Uterus (tissue), 4 donors: ENCODE data around the gene DGKI. TPM values are rescaled to one million over a fixed set of nuclear protein-coding genes. Genes with fewer than 3 reads are reported as not detected.

Experiments used
- DNase-seq, 2 donors: peaks; one replicate each; pipeline ENCODE4 v3.0.0-alpha.2; 2019 to 2020
- H3K27ac ChIP-seq, 2 donors: fragments of 200-600 bp; sonication (generic); 1 replicate in 1 of 2; 2 replicates in 1 of 2; pipeline ENCODE4 v1.5.1; 2016 to 2018
- H3K27me3 ChIP-seq, 2 donors: fragments of 200-600 bp; sonication (generic); one replicate each; pipeline ENCODE4 v1.5.1; 2018 to 2019; ENCODE audit warnings: control low read depth in 1 of 2
- H3K36me3 ChIP-seq, 2 donors: fragments of 200-600 bp; sonication (generic); one replicate each; pipeline ENCODE4 v1.5.1; 2019; ENCODE audit warnings: control low read depth in 1 of 2
- H3K4me1 ChIP-seq, 2 donors: fragments of 200-600 bp; sonication (generic); one replicate each; pipeline ENCODE4 v1.5.1; 2018 to 2019; ENCODE audit warnings: control low read depth in 1 of 2
- H3K4me3 ChIP-seq, 2 donors: fragments of 200-600 bp; sonication (generic); 1 replicate in 1 of 2; 2 replicates in 1 of 2; pipeline ENCODE4 v1.5.1; 2018 to 2019; ENCODE audit warnings: mild to moderate bottlenecking in 1 of 2
- H3K9me3 ChIP-seq, 2 donors: fragments of 200-600 bp; sonication (generic); one replicate each; pipeline ENCODE4 v1.5.1; 2019; ENCODE audit warnings: control low read depth in 1 of 2
- POLR2A ChIP-seq, 2 donors: fragments of 450-650 bp; IDR thresholded peaks; one replicate each; pipeline ENCODE4 v1.6.1; 2016; ENCODE audit warnings: antibody characterized with exemption in 2 of 2, mild to moderate bottlenecking in 1 of 2, moderate library complexity in 1 of 2
- intact Hi-C: fragments of 100-400 bp; cut with DNase I; formaldehyde crosslinking; loops from one replicate; pipeline ENCODE4 v1.15.1; 2023; ENCODE audit warnings: low total_unique reads
- total RNA-seq, 4 donors: library from RNA; depleted of rRNA in 3 of 4; stranded (reverse); fragments of >200 nt in 3 of 4; gene quantifications; one replicate each; pipeline versions ENCODE4 v1.1.0 to v1.2.4, GENCODE V29; 2014 to 2023
- TF ChIP-seq, protein P1 (sequence below), 4 experiments: fragments of 200-600 bp in 2 of 4; fragments of 450-650 bp in 2 of 4; sonication (generic) in 2 of 4; IDR thresholded peaks; one replicate each; pipeline ENCODE4 v1.5.1; 2016 to 2019; ENCODE audit warnings: antibody characterized with exemption in 4 of 4, mild to moderate bottlenecking in 2 of 4, moderate library complexity in 1 of 4
- donor health status: DM: yes; HTN: yes; CAD: no.

The DGKI gene
- total RNA-seq, 4 donors from 2014 or later = 1.0 to 8.5 (median 4.1) TPM

DNA sequence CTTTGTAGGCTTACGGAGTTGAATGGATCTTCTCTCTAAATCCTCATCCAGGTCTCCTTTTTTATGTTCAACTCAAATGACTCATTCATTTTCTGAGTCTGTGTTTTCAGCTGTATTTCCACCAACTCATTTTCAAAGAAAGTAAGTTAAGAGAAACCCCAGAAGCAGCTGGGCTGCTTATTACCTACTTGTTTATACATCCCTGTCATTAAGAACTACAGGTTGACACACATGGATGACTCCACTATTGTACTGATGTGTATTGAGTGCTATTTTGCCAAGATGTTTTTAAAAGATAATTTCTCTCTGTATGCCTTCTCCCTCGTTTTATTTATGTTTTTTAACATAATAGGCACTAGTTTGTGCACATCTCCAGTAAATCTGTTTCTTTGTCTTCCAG lies 41.9 kb downstream of the DGKI start:
- no peaks in the 10 kb centered on the region for H3K27me3 ChIP-seq
- H3K4me1 ChIP-seq = no peaks in the 10 kb centered on the region
- intact Hi-C loops = no loop called here
- no peak for DNase-seq
- H3K36me3 ChIP-seq = no peaks in the 10 kb centered on the region
- no peaks in the 10 kb centered on the region for H3K9me3 ChIP-seq
- no peak overlapping the region for H3K27ac ChIP-seq
- H3K4me3 ChIP-seq = no peak overlapping the region
- TF ChIP-seq, protein P1, sequence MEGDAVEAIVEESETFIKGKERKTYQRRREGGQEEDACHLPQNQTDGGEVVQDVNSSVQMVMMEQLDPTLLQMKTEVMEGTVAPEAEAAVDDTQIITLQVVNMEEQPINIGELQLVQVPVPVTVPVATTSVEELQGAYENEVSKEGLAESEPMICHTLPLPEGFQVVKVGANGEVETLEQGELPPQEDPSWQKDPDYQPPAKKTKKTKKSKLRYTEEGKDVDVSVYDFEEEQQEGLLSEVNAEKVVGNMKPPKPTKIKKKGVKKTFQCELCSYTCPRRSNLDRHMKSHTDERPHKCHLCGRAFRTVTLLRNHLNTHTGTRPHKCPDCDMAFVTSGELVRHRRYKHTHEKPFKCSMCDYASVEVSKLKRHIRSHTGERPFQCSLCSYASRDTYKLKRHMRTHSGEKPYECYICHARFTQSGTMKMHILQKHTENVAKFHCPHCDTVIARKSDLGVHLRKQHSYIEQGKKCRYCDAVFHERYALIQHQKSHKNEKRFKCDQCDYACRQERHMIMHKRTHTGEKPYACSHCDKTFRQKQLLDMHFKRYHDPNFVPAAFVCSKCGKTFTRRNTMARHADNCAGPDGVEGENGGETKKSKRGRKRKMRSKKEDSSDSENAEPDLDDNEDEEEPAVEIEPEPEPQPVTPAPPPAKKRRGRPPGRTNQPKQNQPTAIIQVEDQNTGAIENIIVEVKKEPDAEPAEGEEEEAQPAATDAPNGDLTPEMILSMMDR (IDR thresholded peaks at IDR 0.05) = no peak
- TF ChIP-seq POLR2A (IDR thresholded peaks at IDR 0.05) = no peak

- no peak for DNase-seq
- Histone ChIP-seq H3K4me1 (no peaks in the 10 kb centered on the region), H3K36me3 (no peaks in the 10 kb centered on the region), H3K27ac (no peak overlapping the region), H3K27me3 (no peaks in the 10 kb centered on the region), H3K9me3 (no peaks in the 10 kb centered on the region), H3K4me3 (no peak overlapping the region)
- TF ChIP-seq, protein P1 (IDR thresholded peaks at IDR 0.05) = no peak
- TF ChIP-seq POLR2A (IDR thresholded peaks at IDR 0.05) = no peak
- intact Hi-C loops = no loop called here
Measured at GRCh38 chr7:137801491-137801890, 45.3 kb downstream of the DGKI start.

DNA sequence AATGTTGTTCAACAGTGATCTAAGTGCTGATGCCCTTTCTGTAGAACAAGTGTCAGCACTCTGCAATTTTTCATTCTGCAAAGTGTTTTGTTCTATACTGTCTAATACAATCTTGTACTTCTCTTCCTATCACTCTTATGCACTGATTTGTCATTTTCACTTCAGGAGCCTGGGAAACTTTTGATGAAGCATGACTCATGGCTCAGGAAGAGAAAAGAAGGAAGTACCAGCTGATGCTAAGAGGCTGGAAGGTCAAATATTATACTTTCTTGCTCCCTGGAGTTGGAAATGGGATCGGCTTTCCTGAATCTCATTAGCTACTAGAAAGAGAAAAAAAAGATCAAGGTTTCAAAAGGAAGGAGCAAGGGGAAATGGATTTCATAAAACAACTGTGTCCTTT lies 45.8 kb downstream of the DGKI start:
- Histone ChIP-seq H3K4me1 (no peaks in the 10 kb centered on the region), H3K27me3 (no peaks in the 10 kb centered on the region), H3K36me3 (no peaks in the 10 kb centered on the region), H3K4me3 (no peak overlapping the region), H3K27ac (no peak overlapping the region), H3K9me3 (no peaks in the 10 kb centered on the region)
- TF ChIP-seq, protein P1 (IDR thresholded peaks at IDR 0.05) = no peak
- no peak for TF ChIP-seq POLR2A (IDR thresholded peaks at IDR 0.05)
- DNase-seq = no peak
- intact Hi-C loops = no loop called here

DNA sequence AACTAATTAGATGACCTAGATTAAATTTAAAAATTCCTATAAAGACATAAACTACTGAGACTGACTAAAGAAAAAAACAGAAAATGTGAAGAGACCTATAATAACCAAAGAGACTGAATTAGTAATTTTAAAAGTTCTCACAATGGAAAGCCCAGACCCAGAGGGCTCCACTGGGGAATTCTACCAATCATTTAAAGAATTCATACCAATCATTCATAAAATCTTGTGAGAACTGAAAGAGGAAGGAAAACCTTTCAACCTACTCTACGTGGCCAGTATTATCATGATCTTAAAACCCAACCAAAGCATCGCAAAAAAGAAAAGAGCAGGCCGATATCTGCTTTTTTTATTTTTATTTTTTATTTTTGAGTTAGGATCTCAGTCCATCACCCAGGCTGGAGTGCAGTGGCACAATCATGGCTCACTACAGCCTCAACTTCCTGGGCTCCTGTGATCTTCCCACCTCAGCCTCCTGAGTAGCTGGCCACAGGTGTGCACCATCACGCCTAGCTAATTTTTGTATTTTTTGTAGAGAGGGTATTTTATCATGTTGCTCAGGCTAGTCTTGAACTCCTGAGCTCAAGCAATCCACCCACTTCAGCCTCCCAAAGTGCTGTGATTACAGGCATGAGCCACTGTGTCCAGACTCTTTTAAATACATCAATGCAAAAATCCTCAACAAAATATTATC lies 48.6 kb downstream of the DGKI start:
- TF ChIP-seq POLR2A (IDR thresholded peaks at IDR 0.05) = no peak
- TF ChIP-seq, protein P1 (IDR thresholded peaks at IDR 0.05) = no peak
- H3K9me3 ChIP-seq = no peaks in the 10 kb centered on the region
- no peaks in the 10 kb centered on the region for H3K27me3 ChIP-seq
- H3K36me3 ChIP-seq = no peaks in the 10 kb centered on the region
- H3K4me3 ChIP-seq = no peak overlapping the region
- DNase-seq = no peak
- no peaks in the 10 kb centered on the region for H3K4me1 ChIP-seq
- no peak overlapping the region for H3K27ac ChIP-seq
- intact Hi-C loops = no loop called here

DNA sequence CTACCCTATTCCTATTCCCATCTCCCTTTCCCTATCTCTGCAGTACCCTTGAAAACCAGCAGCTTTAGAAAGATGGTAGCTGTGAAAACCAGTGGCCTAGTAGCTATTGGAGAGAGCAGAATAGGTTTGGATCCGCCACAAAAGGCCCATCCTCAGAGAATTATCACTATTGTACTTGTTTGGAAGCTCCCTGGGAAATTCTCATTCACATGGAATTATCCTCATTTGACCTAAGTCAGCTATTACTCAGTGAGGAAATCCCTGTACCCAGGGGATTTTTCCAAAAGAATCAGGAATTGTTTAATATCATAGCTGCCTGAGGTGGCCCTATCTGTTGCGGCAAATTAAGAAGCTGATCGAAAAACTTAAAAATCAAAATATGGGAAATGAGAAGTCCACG lies 51.6 kb downstream of the DGKI start:
- Histone ChIP-seq H3K36me3 (no peaks in the 10 kb centered on the region), H3K4me3 (no peak overlapping the region), H3K27ac (no peak overlapping the region), H3K9me3 (no peaks in the 10 kb centered on the region), H3K4me1 (no peaks in the 10 kb centered on the region), H3K27me3 (no peaks in the 10 kb centered on the region)
- intact Hi-C loops = no loop called here
- DNase-seq = no peak
- no peak for TF ChIP-seq POLR2A (IDR thresholded peaks at IDR 0.05)
- TF ChIP-seq, protein P1 (IDR thresholded peaks at IDR 0.05) = no peak
